HG03060 (cell line): ENCODE results near the gene PBLD.
"Not testable (repeated sequence)": the region's sequence is repeated elsewhere in the genome, so short reads cannot be mapped to it uniquely, and the experiment has no call there.

Experiments used
- ATAC-seq: cut with Tn5 transposase; IDR thresholded peaks from one replicate; pipeline ENCODE4 v1.9.1; 2021; ENCODE audit warnings: low read depth, moderate number of reproducible peaks; ENCODE audit not compliant: unreplicated experiment

Gene PBLD

GRCh38 chr10:68284062-68285001 is 48.4 kb downstream of the PBLD start:
- no peak for ATAC-seq

DNA sequence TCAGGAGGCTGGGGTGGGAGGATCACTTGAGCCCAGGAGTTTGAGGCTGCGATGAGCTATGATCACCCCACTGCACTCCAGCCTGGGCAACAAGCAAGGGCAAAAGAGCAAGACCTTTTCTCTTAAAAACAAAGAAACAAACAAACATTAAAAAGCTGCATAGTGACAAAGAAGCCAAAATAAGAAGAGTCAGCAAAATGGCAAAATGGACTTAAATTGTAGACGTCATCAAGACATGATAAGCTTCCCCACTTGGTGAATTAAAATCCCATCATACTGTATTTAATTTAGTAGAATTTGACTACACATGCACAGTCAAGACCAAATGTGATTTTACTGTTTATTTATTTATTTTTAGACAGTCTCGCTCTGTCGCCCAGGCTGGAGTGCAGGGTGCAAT is 52.0 kb downstream of the PBLD start:
- no peak for ATAC-seq

DNA sequence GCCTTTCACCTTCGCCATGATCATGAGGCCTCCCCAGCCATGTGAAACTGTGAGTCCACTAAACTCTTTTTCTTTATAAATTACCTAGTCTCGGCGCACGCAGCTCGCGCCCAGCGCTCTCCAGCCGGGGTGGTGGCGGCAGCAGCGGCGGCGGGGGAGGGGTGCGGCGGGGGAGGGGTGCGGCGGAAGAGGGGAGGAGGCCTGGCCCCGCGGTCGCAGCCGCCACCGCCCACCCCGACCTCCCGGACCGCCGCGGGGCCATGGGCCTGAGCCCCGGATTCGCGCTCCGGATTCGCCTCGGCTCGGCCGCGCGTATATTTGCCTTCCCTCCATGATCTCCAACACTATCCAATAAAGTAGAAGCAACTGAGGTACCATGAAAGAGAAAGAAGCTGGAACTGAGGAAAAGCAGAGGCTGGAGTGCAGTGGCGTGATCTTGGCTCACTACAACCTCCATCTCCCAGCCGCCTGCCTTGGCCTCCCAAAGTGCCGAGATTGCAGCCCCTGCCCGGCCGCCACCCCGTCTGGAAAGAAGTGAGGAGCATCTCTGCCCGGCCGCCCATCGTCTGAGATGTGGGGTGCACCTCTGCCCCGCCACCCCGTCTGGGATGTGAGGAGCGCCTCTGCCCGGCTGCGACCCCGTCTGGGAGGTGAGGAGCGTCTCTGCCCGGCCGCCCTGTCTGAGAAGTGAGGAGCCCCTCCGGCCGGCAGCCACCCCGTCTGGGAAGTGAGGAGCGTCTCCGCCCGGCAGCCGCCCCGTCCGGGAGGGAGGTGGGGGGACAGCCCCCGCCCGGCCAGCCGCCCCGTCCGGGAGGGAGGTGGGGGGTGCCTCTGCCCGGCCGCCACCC is 53.6 kb downstream of the PBLD start:
- ATAC-seq: not testable (repeated sequence)

- not testable (repeated sequence) for ATAC-seq
Observed at GRCh38 chr10:68277814-68278213, 54.9 kb downstream of the PBLD start.

- no peak for ATAC-seq
Observed at GRCh38 chr10:68276224-68276623, 56.5 kb downstream of the PBLD start.

DNA sequence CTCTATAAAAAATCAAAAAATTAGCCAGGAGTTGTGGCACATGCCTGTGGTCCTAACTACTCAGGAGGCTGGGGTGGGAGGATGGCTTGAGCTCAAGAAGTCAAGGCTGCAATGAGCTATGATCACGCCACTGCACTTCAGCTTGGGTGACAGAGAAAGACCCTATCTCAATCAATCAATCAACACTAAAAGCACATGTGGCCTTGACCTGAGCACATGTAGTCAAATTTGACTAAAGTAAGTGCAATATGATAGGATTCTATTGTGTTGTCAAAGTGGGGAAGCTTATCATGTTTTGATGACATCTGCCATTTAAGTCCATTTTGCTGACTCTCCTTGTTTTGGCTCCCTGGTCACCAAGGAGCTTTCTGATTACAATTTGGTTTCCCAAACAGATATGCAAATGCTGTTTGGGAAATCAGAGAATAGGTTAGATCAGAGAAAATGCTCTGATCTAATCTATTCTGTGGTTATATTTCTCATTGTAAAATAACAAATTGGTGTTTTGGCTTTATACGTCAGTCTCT is 57.1 kb downstream of the PBLD start:
- ATAC-seq: no peak

DNA sequence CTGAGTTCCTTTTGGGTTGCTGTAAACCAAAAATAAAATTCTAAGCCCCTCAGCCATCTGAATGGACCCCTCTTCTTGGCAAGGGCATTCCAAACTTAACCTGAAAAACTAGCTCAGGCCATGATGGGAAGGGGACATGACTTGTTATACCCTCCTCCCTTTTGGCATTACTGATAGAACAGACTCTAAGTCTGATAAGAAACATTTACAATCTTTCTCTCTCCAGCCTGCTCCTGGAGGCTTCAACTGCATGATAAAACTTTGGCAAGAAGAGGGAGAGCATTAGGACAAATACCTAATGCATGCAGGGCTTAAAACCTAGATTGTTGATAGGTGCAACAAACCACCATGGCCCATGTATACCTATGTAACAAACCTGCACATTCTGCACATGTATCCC is 59.9 kb downstream of the PBLD start:
- ATAC-seq: no peak

DNA sequence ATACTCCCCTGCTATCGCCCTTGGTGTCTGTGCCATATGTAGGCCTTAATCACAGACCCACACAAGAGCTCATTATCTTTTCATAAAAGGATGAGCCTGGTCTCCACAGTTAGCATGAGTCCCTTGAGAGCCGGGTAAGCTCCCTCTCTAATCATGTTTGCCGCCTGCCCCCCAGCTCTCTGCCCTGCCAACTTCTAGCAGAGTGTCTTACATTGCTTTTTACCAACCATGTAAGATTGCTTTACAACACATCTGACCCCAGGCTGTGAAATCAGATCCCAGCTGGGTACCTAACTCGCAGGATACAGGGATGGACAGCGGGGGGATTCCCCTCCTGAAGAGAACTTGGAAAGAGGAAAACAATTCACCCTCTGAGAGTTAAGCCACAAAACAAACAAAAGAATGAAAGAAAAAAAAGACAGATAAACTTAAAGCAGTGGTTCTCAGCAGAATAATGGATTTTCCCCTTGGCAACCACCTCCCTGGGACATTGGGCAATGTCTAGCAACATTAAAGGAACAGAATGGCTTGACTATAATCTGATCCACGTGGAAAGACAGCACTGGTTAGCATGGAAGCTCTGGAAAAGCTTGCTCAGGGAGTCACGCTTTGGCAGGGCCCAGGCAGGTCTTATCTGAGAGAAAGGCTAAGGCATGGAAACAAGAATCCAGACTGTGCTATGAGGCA is 61.4 kb downstream of the PBLD start:
- ATAC-seq: no peak

- ATAC-seq: no peak
Observed at GRCh38 chr10:68269562-68270290, 63.0 kb downstream of the PBLD start.

DNA sequence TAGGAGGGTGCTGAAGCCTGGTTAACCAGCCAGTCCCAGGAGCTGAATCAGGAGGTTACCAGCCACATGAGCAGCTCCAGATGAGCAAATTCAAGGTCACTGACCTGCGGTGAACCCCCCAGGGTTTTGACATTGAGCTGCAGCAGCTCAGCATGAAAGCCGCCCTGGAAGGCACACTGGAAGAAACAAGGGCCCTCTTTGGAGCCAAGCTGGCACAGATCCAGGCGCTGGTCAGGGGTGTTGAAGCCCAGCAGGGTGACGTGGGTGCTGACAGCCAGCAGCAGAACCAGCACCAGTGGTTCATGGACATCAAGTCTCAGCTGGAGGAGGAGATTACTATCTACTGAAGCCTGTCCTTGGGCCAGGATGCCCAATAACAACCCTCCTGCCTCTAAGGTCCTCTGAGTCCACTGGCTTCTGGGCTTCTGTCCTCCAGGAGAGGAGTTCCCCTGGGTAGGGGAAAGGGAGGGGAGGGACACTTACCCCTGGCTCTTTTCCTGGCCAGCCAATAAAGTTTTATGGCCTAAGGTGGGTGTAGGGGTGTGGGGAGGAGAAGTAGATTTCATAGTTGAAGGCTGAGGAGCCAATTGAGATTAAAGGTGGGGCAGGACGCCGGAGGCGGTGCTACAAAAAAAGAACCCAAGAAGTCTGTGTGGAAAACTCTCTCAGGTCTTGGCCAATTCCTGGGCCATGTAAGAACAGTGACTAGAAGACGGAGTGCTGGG is 71.4 kb downstream of the PBLD start:
- ATAC-seq: no peak

DNA sequence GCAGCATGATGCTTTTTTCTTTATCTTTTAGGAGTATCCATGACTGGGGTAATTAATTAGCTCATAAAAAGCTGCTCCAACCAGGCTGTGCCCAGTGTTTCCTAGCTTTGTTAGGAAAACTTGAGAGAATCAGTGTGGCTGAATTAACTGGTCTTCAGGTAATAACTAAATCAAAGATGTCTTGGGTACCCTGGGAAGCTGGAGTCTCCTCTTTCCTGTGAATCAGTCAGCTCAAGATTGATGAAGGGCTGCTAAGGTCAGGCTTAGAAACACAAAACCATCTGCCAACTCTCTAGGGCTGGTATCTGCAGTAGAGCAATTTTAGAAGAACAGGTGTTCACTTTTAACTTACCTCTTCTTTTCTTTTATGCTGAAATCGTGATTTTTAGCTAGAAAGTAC is 79.4 kb downstream of the PBLD start:
- ATAC-seq: no peak

GRCh38 chr10:68251625-68252495 is 80.9 kb downstream of the PBLD start:
- no peak for ATAC-seq

- ATAC-seq: no peak
Observed at GRCh38 chr10:68251151-68251550, 81.6 kb downstream of the PBLD start.

GRCh38 chr10:68249297-68249696 is 83.4 kb downstream of the PBLD start:
- ATAC-seq: no peak

DNA sequence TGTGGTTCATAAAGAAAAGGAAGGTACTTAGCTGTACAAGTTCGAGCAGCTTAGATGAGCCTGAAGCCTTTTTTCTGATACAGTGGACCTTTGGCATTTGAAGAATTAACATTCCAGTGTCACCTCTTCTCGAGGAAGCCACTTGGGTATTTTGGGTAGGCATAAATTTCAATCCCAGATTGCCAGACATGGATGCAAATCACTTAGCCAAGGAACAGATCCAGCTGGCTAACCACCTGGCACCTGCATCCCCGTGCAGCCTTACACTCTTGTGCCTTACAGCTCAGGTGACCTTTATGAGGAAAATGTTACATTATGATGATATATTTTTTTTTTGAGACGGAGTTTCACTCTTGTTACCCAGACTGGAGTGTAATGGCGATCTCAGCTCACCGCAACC is 84.8 kb downstream of the PBLD start:
- ATAC-seq: no peak

DNA sequence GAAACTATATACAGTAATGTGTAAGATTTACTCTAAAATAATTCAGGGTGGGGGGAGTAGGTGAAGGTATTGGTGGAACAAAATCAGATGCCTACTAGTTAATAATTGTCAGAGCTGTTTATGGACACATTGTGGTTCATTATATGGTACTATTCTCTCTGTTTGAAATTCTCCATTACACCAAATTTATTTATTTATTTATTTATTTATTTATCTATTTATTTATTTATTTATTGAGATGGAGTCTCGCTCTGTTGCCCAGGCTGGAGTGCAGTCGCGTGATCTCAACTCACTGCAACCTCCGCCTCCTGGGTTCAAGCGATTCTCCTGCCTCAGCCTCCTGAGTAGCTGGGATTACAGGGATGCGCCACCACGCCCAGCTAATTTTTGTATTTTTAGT is 86.3 kb downstream of the PBLD start:
- ATAC-seq: not testable (repeated sequence)

- no peak for ATAC-seq
Observed at GRCh38 chr10:68242051-68242450, 90.7 kb downstream of the PBLD start.

GRCh38 chr10:68239596-68240150 is 93.1 kb downstream of the PBLD start:
- no peak for ATAC-seq
